HL-60 (cell line): ENCODE results near the gene PTHLH.

Source experiments
- DNase-seq, 2 experiments: peaks; one replicate each; pipeline ENCODE4 v3.0.0-alpha.2; 2010 to 2020; ENCODE audit warnings: low read depth in 1 of 2, low spot score in 1 of 2
- H3K27ac ChIP-seq: fragments of 250-450 bp; sonication (Bioruptor Pico); replicated peaks from 2 replicates; pipeline ENCODE4 v1.5.1; 2020; ENCODE audit warnings: mild to moderate bottlenecking, moderate library complexity
- H3K27me3 ChIP-seq: fragments of 250-450 bp; sonication (Bioruptor Pico); 2 replicates; pipeline ENCODE4 v1.5.1; 2021; ENCODE audit warnings: mild to moderate bottlenecking, moderate library complexity; ENCODE audit not compliant: insufficient read depth, poor library complexity, severe bottlenecking
- H3K4me3 ChIP-seq: replicated peaks from 2 replicates; pipeline ENCODE4 v1.5.1; 2011; ENCODE audit warnings: mild to moderate bottlenecking, control low read depth, low read length; ENCODE audit not compliant: insufficient read depth
- CTCF ChIP-seq: IDR thresholded peaks from one replicate; pipeline ENCODE4 v1.5.1; 2011; ENCODE audit warnings: low read length, control low read depth, inconsistent platforms; ENCODE audit not compliant: insufficient read depth
- GABPA ChIP-seq: IDR thresholded peaks from 2 replicates; pipeline ENCODE4 v1.6.1; 2012; ENCODE audit warnings: low read depth
- POLR2AphosphoS5 ChIP-seq: IDR thresholded peaks from 2 replicates; pipeline ENCODE4 v1.6.1; 2012; ENCODE audit warnings: low read depth
- SPI1 ChIP-seq: IDR thresholded peaks from 2 replicates; pipeline ENCODE4 v1.6.1; 2012; ENCODE audit warnings: low read depth, mild to moderate bottlenecking, borderline replicate concordance
- TF ChIP-seq, protein P1 (sequence below): IDR thresholded peaks from 2 replicates; pipeline ENCODE4 v1.6.1; 2012; ENCODE audit warnings: low read depth; ENCODE audit not compliant: insufficient replicate concordance

The PTHLH gene

DNA sequence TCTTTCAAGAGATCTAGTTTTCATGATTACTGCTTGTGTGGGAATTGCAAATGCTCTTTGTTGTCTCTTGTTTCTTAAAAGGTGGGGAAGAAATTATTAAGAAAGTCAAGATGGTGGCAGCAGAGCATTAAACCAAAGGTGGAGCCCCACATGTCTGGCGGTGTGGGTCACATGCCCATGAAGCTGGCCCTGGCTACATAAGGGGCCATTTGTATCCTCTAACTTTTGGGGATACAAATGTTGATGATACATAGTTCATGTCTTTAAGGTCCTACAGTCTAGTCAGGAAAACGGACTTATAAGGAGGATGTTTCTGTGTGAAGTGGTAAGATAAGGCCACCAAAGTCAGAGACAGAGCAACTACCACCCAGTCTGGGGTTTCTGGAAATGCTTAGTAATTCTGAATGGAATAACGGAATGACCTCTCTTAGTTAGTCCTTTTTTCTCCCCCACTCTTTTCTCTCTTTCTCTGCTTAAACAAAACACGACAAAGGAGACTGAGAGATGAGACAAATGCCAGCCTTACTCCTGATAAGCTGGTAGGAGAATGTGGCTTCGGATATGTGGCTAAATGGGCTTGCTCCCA lies 39.9 kb upstream of the PTHLH start:
- TF ChIP-seq GABPA = no peak
- TF ChIP-seq, protein P1, sequence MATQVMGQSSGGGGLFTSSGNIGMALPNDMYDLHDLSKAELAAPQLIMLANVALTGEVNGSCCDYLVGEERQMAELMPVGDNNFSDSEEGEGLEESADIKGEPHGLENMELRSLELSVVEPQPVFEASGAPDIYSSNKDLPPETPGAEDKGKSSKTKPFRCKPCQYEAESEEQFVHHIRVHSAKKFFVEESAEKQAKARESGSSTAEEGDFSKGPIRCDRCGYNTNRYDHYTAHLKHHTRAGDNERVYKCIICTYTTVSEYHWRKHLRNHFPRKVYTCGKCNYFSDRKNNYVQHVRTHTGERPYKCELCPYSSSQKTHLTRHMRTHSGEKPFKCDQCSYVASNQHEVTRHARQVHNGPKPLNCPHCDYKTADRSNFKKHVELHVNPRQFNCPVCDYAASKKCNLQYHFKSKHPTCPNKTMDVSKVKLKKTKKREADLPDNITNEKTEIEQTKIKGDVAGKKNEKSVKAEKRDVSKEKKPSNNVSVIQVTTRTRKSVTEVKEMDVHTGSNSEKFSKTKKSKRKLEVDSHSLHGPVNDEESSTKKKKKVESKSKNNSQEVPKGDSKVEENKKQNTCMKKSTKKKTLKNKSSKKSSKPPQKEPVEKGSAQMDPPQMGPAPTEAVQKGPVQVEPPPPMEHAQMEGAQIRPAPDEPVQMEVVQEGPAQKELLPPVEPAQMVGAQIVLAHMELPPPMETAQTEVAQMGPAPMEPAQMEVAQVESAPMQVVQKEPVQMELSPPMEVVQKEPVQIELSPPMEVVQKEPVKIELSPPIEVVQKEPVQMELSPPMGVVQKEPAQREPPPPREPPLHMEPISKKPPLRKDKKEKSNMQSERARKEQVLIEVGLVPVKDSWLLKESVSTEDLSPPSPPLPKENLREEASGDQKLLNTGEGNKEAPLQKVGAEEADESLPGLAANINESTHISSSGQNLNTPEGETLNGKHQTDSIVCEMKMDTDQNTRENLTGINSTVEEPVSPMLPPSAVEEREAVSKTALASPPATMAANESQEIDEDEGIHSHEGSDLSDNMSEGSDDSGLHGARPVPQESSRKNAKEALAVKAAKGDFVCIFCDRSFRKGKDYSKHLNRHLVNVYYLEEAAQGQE = no peak
- no peak for TF ChIP-seq CTCF
- TF ChIP-seq POLR2AphosphoS5 = no peak
- no peak for TF ChIP-seq SPI1
- DNase-seq = no peak
- Histone ChIP-seq H3K27me3 (no peaks in the 10 kb centered on the region), H3K27ac (no peak overlapping the region), H3K4me3 (no peak overlapping the region)

DNA sequence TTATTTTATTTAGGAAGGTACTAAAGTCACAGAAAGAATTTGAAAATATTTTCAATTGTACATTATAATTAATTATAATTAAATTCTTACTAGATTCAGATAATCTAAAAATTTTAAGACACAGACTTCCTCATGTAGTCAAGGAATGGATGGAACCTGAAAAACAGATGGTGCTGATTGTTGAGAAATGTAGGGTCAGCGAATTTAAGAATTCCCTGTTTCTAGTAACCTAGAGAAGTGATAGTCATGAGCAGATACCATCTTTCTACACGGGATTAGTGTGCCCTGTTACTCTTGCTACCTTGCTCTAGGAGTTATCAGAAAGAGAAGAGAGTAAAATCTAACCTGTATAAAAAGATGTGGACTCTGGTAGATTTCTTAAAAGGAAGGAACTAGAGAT lies 37.5 kb upstream of the PTHLH start:
- Histone ChIP-seq H3K27me3 (no peaks in the 10 kb centered on the region), H3K4me3 (no peak overlapping the region), H3K27ac (no peak overlapping the region)
- no peak for DNase-seq
- no peak for TF ChIP-seq GABPA
- TF ChIP-seq POLR2AphosphoS5 = no peak
- TF ChIP-seq, protein P1 = no peak
- no peak for TF ChIP-seq CTCF
- TF ChIP-seq SPI1 = no peak

DNA sequence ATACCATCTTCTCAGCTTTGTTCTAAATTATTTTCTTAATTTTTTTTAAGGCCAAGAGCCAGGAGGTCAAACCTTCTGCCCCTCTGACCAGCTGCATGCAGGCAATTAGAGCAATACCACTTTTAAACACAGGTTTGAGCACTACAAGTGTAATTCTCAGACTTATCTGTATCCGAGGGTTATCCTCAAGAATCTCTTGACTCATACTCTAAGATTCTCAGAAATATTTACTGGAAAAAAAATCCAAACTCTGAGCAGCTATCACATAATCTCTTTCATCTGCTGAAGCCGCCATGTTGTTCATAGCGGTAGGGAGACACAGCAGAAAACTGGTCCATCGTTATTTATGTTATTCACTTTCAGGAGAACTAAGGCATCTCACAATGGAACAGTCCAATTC lies 27.4 kb upstream of the PTHLH start:
- no peak for TF ChIP-seq CTCF
- no peak for TF ChIP-seq POLR2AphosphoS5
- TF ChIP-seq SPI1 = no peak
- no peak for TF ChIP-seq GABPA
- TF ChIP-seq, protein P1 = no peak
- DNase-seq = no peak
- Histone ChIP-seq H3K27ac (no peak overlapping the region), H3K4me3 (no peak overlapping the region), H3K27me3 (no peaks in the 10 kb centered on the region)
